Activated CD8-positive, alpha-beta memory T cell treated with anti-CD3 and anti-CD28 coated beads, Interleukin-2, amount 50 U/mL, for 24 hours (primary cell): ENCODE data around the gene CBR1.
"Not testable (repeated sequence)": the region's sequence is repeated elsewhere in the genome, so short reads cannot be mapped to it uniquely, and the experiment has no call there.

Source experiments
- DNase-seq: peaks from one replicate; pipeline ENCODE4 v3.0.0-alpha.2; 2020; ENCODE audit errors: extremely low read depth

CBR1 gene

DNA sequence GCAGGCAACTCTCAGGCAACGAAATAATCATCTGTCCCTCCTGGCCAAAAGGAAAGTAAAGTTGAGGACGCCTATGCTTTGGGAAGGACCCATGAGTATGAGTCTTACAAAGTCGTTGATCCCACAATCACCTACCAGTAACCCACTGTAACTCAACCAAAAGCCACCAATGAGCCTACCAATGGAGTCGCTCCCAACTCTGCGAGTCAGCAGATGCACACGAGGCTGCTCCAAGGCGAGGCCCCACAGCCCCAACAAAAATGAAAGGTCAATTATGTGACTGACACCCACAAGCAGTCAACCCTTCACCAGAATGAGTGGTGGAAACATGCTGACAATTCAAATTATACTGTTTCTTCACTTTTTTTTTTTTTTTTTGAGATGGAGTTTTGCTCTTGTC is 21.5 kb upstream of the CBR1 start:
- DNase-seq: no peak

DNA sequence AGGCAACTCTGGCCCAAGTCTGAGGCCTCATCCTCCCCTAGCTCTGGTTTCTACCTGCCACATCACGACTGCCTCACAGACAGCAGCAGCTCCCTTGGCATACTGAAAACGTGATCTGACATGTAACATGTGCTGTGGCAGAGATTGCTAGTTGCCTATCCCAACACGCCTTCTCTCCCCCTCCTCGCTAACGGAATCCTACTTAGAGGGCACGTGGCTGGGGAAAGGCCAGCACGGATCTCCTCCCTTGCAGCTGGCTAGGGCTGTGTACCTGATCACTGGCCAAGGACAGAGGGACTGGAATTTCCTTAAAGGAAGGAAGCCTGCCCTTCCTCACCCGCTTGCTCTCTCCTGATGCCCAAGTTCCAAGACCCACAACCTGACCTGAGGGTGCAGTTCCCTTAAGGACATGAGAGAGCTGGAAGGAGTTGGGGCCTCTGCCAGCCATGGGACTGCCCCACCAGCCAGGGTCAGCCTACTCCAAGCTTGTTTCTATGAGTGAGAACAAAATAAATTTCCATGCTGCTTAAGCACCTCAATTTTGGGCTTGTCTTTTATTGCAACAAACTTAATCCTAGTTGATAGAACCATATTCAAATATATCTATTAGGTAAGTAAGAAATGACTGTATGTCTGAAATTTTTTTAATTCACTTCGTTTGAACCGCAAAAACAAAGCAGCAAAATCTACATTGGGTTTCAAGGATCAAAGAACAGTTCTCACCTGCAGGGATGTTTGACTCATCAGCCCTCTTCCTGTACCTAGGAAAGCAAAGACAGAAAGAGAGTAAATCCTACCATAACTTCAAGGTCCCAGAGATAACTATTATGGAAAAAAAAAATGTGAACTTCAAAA is 16.7 kb upstream of the CBR1 start:
- DNase-seq: no peak

DNA sequence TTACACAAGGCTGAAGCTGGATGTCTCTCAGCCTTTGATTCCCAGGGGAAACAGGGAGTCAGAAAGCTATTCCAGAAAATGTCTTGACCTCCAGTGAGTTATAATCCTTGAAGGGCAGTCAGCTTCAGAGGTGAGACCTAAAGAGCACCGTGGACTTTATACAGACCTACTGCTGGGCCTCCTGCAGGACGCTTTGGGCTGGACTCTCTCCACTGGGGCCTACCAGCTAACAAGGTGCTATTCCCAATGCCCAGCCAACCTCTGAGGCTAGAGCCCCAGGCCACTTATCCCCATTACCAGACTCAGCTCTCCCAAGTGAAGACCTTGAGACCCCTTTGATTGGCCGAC is 16.1 kb upstream of the CBR1 start:
- no peak for DNase-seq

DNA sequence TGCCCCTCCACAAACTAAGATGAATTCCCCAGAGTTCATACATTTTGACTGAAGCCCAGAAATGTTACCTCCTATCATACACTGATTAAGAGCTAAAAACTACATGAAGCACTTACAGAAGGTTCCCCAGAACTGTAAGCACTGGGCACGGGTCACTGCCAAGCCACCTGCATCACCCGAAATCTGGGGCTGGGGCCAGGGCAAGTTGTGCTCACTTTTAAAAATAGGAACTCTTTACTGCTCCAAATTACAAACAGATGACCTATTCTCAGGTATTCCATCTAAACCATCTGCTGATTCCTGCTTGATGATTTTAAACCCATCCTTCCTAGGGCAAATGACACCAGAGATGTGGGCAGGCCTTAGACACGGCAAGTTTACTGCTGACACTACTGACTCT is 14.3 kb upstream of the CBR1 start:
- no peak for DNase-seq

DNA sequence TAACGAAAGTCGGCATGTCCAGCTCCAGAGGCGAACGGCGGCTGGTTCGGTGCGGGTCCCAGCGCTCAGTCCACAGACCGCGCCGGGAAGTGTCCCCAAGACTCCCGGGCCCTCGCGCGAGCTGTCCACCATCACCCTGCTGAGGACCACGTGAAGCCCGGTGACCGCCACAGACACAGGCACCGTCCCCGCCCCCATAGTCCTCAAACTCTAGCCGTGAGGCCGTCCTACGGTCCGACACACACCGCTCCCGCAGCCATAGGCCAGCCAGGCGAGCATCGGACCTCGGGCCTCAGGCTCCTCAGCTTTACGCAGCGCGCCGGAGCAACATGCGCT is 10.0 kb upstream of the CBR1 start:
- no peak for DNase-seq

DNA sequence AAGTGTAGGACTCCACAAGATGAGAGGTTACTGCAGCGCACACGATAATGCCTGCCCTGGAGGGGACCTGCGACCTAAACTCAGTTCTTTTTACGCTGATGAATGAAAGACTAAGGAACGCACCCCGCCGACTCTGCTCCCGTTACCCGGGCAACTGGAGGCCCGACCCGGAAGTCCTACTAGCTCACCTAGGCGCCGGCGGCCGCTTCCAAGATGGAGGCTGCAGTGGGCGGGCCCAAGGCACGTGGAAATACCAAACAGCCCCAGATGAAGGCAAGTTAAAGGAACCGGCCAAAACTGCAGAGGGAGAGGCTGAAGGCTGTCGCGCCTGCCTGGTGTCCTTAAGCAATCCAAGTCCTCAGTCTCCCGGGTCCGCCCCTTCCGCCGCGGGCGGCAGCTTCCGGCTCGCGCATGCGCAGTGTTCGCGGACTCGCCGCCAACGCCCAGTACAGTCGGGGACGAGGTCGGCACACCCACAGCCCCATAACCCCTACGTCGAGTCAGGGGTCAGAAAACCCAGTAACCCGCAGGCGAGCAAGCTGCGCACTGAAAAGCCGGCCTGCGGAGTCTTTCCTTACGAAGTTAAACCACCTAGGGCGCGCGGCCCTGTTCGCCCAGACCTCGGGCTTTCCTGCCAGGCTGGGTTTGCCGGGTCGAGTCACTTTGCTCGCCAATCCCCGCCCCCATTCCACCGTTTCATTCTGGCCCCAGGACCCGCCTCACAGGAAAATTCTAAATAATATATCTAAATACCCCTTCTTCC is 9.5 kb upstream of the CBR1 start, which contains the start of gene SETD4:
SETD4 (minus strand) TSS at position 368 of the 763 bp plus-strand sequence. CDS start 1,638 bp downstream, outside the sequence.
- DNase-seq: peak; percentile 83

DNA sequence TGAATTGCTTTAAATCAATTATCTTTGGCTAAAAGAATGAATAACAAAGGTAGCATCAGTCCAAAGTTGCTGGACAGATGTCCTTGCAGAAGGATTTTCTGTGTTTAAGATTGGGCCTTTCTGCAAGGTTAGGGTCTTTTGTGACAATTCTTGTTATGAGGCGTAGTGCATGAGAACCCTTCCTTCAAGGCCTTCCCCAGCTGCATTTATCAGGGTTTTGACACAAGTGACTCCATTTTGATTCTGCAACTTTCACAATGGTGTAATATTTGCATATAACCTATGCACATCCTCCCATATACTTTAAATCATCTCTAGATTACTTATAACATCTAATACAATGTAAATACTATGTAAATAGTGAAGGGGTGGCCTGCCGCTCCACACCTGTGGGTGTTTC is 8.4 kb upstream of the CBR1 start:
- DNase-seq: no peak

DNA sequence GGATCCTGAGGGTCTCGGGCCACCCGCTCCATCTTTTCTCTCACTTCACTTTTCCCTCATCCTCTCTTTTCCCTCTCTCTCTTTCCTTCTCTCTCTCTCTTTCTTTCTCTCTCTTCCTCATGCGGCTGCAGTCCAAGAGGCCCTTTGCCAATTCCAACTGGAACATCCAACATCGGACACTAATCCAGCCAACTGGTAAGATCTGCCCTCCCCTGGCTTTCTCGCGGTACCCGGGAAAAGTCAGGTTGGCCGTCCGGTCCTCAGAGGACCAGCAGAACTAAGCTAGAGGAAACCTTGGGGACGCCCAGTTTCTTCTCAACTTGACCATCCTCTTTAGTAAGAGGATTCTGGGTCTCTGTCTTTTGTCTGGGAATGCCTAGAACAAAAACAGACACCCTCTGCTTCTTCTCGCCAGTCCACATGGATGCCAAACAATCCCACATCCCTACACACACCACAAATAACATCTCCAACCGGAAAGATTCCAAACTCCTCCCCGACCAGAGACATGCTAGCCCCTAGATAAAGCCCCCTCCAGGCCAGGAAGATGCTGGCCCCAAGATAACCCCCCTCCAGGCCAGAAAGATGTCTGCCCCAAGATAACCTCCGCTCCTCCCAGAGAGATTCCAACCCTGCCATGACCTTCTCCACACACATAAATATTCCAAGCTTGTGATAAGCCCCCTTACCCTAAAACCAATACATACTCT is 6.3 kb upstream of the CBR1 start:
- DNase-seq: no peak

DNA sequence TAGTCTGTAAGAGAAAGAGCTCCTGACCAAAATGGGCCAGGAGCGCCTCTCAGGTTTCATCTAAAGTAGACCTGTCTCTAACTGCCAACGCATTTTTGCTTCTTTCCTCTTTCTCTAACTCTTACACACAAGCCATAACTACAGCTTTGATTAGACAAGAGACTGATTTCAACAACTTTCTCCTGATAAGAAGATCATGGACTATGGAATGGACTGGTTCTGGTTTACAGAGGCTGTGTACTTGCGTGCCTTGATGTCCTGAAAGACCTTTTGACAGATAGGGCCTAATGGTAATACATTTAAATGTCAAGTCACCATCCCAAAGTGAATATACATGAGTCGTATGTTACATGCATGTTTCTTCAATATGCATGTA is 5.8 kb upstream of the CBR1 start:
- DNase-seq: no peak

DNA sequence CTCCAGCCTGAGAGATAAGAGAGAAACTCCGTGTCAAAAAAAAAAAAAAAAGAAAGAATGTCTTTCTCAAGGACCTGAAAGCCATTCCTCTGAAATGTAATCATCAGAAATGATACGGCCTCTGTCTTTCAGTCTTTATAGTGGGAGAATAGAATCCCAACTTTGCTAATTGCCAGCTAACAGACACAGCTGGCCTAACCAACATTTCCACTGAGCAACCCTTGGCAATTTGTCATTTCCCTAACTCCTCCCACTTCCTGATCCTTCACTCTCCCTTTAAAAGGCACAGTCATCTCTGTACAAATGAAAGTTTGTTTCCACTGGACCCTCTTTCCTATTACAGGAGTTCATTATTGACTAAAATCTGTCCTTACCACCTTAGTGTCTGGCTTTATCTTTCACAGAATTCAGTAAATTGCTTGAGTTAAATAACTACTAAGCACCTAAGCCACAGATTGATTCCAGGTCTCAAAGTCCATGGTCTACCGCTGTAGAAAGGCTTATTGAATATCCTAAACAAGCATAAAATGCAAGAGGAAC is 4.3 kb upstream of the CBR1 start:
- no peak for DNase-seq

DNA sequence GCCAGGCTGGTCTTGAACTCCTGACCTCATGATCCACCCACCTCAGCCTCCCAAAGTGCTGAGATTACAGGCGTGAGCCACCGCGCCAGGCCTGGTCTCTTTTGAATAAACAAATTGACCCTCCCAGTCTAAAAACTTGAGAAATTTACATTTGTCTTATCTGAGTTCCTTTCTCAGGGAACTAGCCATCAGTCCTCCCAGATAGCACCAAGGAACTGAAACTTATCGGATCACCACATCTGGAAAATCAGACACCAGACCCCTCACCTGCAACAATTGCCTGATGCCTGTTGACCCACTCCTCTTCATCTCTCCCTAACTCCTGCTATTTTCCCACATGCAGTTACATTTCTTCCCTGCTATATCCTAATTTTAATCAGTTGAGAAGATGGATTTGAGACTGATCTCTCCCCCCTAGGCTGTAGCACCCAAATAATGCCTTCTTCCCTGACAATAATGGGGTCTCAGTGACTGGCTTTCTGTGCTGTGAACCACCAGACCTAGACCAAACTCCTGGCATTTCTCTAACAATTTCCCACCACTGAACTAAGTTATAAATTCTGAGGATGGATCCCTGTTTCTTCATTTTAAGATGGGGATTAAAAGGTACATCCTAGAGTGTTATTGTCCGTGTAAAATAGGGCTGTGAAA is 951 bp upstream of the CBR1 start:
- no peak for DNase-seq

DNA sequence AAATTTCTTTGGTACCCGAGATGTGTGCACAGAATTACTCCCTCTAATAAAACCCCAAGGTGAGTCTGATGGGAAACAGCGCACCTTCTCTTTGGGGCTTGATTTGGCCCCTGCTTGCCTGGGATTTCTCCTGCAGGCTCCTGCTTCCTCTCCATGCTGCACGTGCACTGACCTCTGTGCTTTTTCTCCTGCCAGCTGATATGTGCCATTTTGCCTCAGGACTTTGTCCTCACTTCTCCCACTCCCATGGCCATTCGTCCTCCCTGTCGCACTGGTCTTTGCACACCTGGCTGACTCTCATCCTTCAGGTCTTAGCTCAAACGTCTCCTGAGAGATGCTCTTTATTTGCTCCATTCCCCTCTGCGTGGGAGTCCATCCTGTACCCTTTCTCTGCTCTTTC is 1.2 kb downstream of the CBR1 start:
- DNase-seq: no peak

DNA sequence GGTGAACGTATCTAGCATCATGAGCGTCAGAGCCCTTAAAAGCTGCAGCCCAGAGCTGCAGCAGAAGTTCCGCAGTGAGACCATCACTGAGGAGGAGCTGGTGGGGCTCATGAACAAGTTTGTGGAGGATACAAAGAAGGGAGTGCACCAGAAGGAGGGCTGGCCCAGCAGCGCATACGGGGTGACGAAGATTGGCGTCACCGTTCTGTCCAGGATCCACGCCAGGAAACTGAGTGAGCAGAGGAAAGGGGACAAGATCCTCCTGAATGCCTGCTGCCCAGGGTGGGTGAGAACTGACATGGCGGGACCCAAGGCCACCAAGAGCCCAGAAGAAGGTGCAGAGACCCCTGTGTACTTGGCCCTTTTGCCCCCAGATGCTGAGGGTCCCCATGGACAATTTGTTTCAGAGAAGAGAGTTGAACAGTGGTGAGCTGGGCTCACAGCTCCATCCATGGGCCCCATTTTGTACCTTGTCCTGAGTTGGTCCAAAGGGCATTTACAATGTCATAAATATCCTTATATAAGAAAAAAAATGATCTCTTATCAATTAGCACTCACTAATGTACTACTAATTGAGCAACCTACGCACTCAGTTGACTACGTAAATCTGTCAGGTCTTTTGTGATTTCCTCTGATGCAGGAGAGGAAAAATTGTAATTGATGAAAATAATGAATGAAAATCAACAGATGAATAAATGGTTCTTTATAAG is 2.8 kb downstream of the CBR1 start:
- DNase-seq: no peak

DNA sequence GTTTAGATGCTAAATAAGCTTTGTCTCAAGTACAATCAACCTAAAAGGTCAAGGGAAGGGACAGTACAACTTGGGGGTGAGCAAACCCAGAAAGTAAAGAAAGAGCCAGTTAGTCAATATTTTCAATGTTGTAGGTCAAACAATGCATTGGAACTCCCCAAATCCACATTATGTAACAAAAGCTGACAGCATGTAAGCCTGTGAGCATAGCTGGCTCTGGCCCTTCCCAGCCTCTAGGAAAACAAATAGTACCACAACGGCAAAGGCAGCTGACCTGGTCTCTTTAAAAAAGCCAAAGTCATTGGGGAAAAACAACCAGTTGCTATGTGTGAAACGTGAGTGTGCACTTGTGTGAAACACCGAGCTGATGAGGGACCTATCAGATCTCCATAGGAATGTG is 3.4 kb downstream of the CBR1 start:
- DNase-seq: no peak

DNA sequence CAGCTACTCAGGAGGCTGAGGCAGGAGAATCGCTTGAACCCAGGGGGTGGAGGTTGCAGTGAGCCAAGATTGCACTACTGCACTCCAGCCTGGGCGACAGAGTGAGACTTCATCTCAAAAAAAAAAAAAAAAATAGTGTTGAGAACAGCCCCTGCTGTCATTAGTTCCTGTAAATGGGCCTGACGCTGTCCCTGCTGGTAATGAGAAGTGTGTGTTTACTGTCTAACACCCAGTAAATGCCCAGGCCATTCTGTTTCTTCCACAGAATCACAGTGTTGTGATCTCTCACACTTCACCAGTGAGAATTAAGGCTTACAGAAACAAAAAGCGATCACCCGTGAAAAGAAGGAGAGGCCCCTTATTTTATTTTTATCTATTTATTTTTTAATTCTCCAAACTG is 4.1 kb downstream of the CBR1 start:
- DNase-seq: not testable (repeated sequence)

DNA sequence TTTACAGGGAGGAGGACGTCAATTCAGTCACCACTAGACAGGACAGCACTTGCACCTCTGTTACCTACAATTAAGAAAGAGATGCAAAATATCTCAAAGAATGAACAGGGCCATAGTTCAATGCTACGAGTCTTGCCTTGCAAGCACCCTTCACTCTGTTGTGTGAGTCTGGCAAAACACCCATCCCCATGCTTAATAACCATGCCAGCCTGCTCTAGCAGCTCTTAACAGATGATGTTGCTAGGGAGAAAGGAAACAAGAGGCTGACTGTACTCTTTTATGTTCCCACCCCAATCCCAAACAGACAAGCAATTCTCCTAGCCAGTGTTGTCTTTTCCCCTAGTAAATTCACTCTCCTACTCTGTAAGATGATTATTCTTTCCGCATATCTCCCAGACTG is 5.3 kb downstream of the CBR1 start:
- DNase-seq: no peak

DNA sequence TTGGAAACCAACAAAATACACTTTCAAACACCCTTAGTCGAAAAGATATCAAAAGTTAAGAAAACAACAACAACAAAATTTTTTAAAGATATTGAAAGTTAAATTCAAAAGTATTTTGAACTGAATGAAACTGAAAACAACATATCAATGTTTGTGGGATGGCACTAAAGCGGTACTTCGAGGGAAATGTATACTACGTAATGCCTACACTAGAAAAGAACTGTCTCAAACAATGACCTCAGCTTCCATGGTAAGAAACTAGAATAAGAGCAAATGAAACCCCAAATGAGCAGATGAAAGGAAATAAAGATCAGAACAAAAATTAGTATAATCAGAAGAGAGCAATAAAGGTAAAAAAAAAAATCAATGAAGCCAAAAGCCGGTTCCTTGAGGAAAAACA is 6.1 kb downstream of the CBR1 start:
- no peak for DNase-seq

DNA sequence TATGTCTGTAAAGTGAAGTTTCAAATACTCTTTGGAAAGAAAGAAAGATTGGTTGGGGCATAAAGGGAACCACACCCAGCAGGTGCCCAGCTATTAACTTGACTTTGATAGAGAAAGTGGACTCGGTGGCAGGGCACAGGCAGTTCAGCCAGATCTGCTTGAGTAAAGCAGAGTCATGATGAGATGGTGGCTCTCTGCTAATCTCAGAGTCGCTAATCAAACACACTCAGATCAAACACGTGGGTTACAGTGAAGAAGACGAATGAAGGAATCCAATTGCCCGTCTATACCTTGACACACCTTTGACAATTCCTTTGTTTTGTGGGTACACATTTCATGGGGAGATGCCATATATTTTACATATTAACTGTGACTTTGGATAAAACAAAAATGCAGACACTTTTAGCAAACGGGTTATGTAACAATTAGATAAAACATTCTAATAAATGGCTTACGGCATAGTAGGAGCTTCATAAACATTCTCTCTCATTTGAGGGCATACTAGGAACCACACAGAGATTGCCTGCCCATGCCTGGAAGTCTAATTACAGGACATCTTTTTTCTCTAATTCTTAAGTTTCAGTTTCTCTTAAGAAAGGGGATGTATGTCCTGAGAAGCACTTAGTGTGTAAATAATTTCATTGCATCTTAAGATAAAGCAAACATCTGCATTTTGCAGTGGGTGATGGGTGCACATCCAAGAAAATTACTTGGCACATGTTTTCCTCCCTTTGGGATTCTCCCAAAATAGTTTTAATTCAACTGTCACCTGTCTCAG is 7.2 kb downstream of the CBR1 start:
- DNase-seq: no peak

DNA sequence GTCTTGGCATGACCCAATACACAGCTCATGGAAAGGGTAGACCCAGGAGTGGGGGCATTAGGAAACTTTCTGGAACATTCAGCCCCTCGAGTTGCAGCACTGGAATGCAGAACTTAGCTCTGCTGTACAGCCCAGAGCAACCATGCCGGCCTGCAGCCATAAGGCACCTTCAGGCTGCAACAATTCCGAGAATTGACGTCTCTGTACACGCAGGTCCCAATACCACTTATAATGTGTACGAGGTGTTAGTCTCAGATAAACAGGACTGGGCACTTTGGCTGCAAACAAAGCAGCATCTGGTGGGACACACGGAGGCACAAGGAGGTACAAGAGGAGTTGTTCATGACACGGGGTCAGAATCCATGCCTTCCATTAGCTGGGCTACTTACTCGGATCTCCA is 7.9 kb downstream of the CBR1 start:
- DNase-seq: no peak

DNA sequence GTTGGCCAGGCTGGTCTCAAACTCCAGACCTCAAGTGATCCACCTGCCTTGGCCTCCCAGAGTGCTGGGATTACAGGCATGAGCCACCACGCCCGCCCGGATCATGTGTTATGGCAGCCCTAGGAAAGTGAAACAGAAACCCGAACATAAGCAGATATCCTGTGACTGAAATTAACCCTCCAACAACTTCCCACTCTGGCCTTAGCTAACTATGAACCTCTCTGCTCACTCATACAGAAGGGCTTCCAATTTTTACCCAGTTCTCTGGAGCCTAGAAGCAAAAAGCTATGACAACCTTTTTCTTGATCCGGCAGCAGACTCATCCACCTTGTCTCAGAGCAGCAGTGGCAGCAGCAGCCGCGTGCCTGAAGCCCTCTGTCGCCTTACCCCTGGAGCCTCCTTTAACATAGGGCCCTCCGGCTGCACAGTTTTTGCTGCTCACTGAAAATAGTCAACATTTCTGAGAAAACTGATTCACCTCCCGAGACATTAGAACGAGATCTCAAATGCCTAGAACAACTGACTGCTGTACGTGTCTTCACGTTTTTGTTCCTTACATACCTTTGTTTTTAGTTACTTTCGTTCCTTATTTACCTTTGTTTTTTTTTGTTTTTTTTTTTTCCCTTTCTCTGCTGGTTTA is 9.3 kb downstream of the CBR1 start:
- DNase-seq: no peak
